B cell (primary cell): ENCODE results near the gene STEAP4. TPM values are rescaled to one million over a fixed set of nuclear protein-coding genes. Genes with fewer than 3 reads are reported as not detected.

Source experiments
- ATAC-seq: fragments of 200-7000 bp; cut with Tn5 transposase; one replicate; pipeline ENCODE4 v1.10.0; 2021; ENCODE audit warnings: low read depth, mild to moderate bottlenecking, moderate number of reproducible peaks, moderate library complexity
- CTCF ChIA-PET: fragments of 350-600 bp; sonication (Branson Sonifier 250); formaldehyde crosslinking; loops from one replicate; lab custom pipeline; 2021; ENCODE audit warnings: antibody characterized with exemption, inconsistent platforms; lab: Charles Lee
- POLR2A ChIA-PET: fragments of 350-600 bp; sonication (Branson Sonifier 250); formaldehyde crosslinking; loops from one replicate; lab custom pipeline; 2021; ENCODE audit warnings: antibody characterized with exemption; lab: Charles Lee
- DNase-seq: peaks from one replicate; pipeline ENCODE4 v3.0.0; 2013
- H2AFZ ChIP-seq: 2 replicates; pipeline ENCODE4 v1.6.1; 2012; ENCODE audit warnings: mild to moderate bottlenecking, low read depth, low read length; ENCODE audit not compliant: insufficient read depth, poor library complexity, severe bottlenecking
- H3K27ac ChIP-seq, 2 donors: 1 replicate in 1 of 2; 2 replicates in 1 of 2; pipeline ENCODE4 v1.5.1; 2012 to 2013; ENCODE audit warnings: low read length in 2 of 2, mild to moderate bottlenecking in 2 of 2, moderate library complexity in 1 of 2
- H3K27me3 ChIP-seq, 4 experiments: fragments of 200-600 bp in 1 of 4; sonication (generic) in 1 of 4; replicated peaks in 1 of 4; 1 replicate in 2 of 4; 2 replicates in 2 of 4; pipeline versions ENCODE4 v1.6.1 to v1.7.0; 2013 to 2016; ENCODE audit warnings: low read length in 3 of 4, mild to moderate bottlenecking in 2 of 4, mixed read lengths in 1 of 4, moderate library complexity in 1 of 4; ENCODE audit not compliant: insufficient read depth in 4 of 4, control insufficient read depth in 3 of 4; ENCODE audit errors: control extremely low read depth in 1 of 4
- H3K36me3 ChIP-seq, 2 experiments: replicated peaks in 1 of 2; 1 replicate in 1 of 2; 2 replicates in 1 of 2; pipeline versions ENCODE4 v1.6.1 to v1.7.1; 2013; ENCODE audit warnings: low read length in 1 of 2; ENCODE audit not compliant: insufficient read depth in 2 of 2, control insufficient read depth in 1 of 2; ENCODE audit errors: control extremely low read depth in 1 of 2, extremely low read depth in 1 of 2
- H3K4me1 ChIP-seq, 2 donors: fragments of 200-600 bp in 1 of 2; sonication (generic) in 1 of 2; 1 replicate in 1 of 2; 2 replicates in 1 of 2; pipeline versions ENCODE4 v1.5.1 to v1.6.1; 2013 to 2017; ENCODE audit warnings: low read length in 2 of 2; ENCODE audit not compliant: control insufficient read depth in 2 of 2, insufficient read depth in 2 of 2
- H3K4me2 ChIP-seq: replicated peaks from 2 replicates; pipeline ENCODE3; 2012; ENCODE audit warnings: mild to moderate bottlenecking, low read depth, low read length; ENCODE audit not compliant: poor library complexity, severe bottlenecking
- H3K4me3 ChIP-seq, 5 experiments: fragments of 200-600 bp in 1 of 5; sonication (generic) in 1 of 5; 1 replicate in 3 of 5; 2 replicates in 2 of 5; pipeline versions ENCODE4 v1.5.1 to v1.7.0; 2011 to 2016; ENCODE audit warnings: low read length in 4 of 5, mild to moderate bottlenecking in 4 of 5, low read depth in 2 of 5, control low read depth in 1 of 5, moderate library complexity in 1 of 5; ENCODE audit not compliant: insufficient read depth in 1 of 5; ENCODE audit errors: control extremely low read depth in 1 of 5, extremely low read depth in 1 of 5
- H3K79me2 ChIP-seq: fragments of 200-600 bp; sonication (generic); one replicate; pipeline ENCODE4 v1.6.0; 2016; ENCODE audit warnings: low read length; ENCODE audit not compliant: control insufficient read depth, insufficient read depth
- H3K9ac ChIP-seq: fragments of 200-600 bp; sonication (generic); 2 replicates; pipeline ENCODE4 v1.6.1; 2017; ENCODE audit warnings: mild to moderate bottlenecking, low read length, moderate library complexity
- H3K9me3 ChIP-seq, 3 donors: one replicate each; pipeline versions ENCODE4 v1.6.1 to v1.7.1; 2013; ENCODE audit warnings: low read length in 2 of 3; ENCODE audit not compliant: control insufficient read depth in 2 of 3, insufficient read depth in 1 of 3; ENCODE audit errors: control extremely low read depth in 1 of 3
- H4K20me1 ChIP-seq: 2 replicates; pipeline ENCODE4 v1.6.0; 2012; ENCODE audit warnings: mild to moderate bottlenecking, low read length; ENCODE audit not compliant: insufficient read depth, control insufficient read depth, poor library complexity, severe bottlenecking
- H3K27ac Mint-ChIP-seq: one replicate; pipeline ENCODE4 v1.8.0; 2021; ENCODE audit warnings: mixed read lengths
- H3K27me3 Mint-ChIP-seq: one replicate; pipeline ENCODE4 v1.8.0; 2021; ENCODE audit warnings: mixed read lengths
- H3K4me1 Mint-ChIP-seq: one replicate; pipeline ENCODE4 v1.8.0; 2021; ENCODE audit warnings: mixed read lengths
- H3K4me3 Mint-ChIP-seq: one replicate; pipeline ENCODE4 v1.8.0; 2021; ENCODE audit warnings: mixed read lengths
- H3K9me3 Mint-ChIP-seq: one replicate; pipeline ENCODE4 v1.8.0; 2022; ENCODE audit warnings: mixed read lengths; ENCODE audit not compliant: insufficient read depth
- CTCF ChIP-seq: fragments of 200-600 bp; IDR thresholded peaks from one replicate; pipeline ENCODE4 v1.8.0; 2022; ENCODE audit warnings: antibody characterized with exemption, mild to moderate bottlenecking
- EZH2 ChIP-seq: IDR thresholded peaks from 2 replicates; pipeline ENCODE4 v1.6.1; 2012; ENCODE audit warnings: borderline replicate concordance, low read depth, mild to moderate bottlenecking, moderate library complexity, low read length; ENCODE audit not compliant: insufficient read depth, poor library complexity, severe bottlenecking
- WGBS: methylation state at CpG from one replicate; pipeline ENCODE4 v1.1.5; 2013; ENCODE audit warnings: missing lambda C conversion rate; ENCODE audit not compliant: insufficient coverage; 5-methylcytosine and 5-hydroxymethylcytosine counted together
- intact Hi-C: fragments of 100-400 bp; cut with micrococcal nuclease; formaldehyde crosslinking; loops from one replicate; pipeline ENCODE4 v1.10.0; 2022
- polyA plus RNA-seq: library from polyadenylated mRNA; depleted of rRNA; stranded (reverse); fragments of >200 nt; gene quantifications from 2 replicates; pipeline ENCODE4 v1.2.3, GENCODE V29; 2012
- total RNA-seq, 2 donors: library from RNA; stranded (reverse); fragments of 120-200 nt in 1 of 2; gene quantifications; 1 replicate in 1 of 2; 2 replicates in 1 of 2; pipeline versions ENCODE4 v1.2.3 to v1.2.4, GENCODE V29; 2013 to 2022

Gene STEAP4
- total and polyA plus RNA-seq, 2 donors (not counting 1 experiment from before 2014, with no cell fraction given), result 0.04 TPM; not detected in 1

GRCh38 chr7:88307823-88308222 is 1.1 kb upstream of the STEAP4 start:
- H3K27me3 Mint-ChIP-seq, result peaks cover 30% of the 10 kb centered on the region
- TF ChIP-seq EZH2 (no peak), CTCF (no peak)
- no peak overlapping the region for H3K9ac ChIP-seq
- ATAC-seq (no peak), DNase-seq (no peak)
- no peak overlapping the region for H3K27ac Mint-ChIP-seq
- no peaks in the 10 kb centered on the region for H3K36me3 ChIP-seq
- intact Hi-C loops, result no loop called here
- no peaks in the 10 kb centered on the region for H3K79me2 ChIP-seq
- H3K9me3 Mint-ChIP-seq, result no peaks in the 10 kb centered on the region
- ChIA-PET POLR2A (no interaction called here), CTCF (no interaction called here)
- no peak overlapping the region for H3K4me3 ChIP-seq
- peaks cover 2% of the 10 kb centered on the region for H3K4me1 Mint-ChIP-seq
- no peaks in the 10 kb centered on the region for H3K9me3 ChIP-seq
- no peaks in the 10 kb centered on the region for H3K4me1 ChIP-seq
- H3K27ac ChIP-seq, result no peak overlapping the region
- H2AFZ ChIP-seq, result no peak overlapping the region
- no peak overlapping the region for H3K4me3 Mint-ChIP-seq
- H3K27me3 ChIP-seq, result peaks cover 0 to 14% (median 5%) of the 10 kb centered on the region in 4 experiments
- H4K20me1 ChIP-seq, result no peaks in the 10 kb centered on the region
- H3K4me2 ChIP-seq, result no peak overlapping the region
- no CpG with 5 or more reads among the region's 3 CpGs for WGBS

DNA sequence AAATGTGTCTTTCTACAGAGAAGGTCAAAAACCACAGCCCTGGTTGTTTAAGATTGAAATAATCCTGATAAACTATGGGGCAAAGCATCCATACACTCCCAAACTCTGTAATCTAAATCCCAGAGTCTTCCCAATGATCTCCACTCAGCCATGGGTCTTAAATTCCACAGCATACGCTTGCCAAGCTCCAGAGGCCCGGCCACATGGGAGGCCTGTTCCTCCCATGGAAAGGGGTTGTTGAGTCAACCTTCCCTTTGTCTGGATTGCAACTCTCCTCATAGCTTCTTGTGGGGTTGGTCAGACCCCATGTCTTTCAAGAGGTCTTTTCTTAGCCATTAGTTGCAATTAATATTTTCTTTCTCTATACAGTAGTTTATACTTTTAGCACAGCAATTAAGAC is 718 bp upstream of the STEAP4 start:
- Histone ChIP-seq H3K4me2 (no peak overlapping the region), H3K4me1 (no peaks in the 10 kb centered on the region), H4K20me1 (no peaks in the 10 kb centered on the region), H3K4me3 (no peak overlapping the region), H3K9ac (no peak overlapping the region), H3K79me2 (no peaks in the 10 kb centered on the region), H3K9me3 (no peaks in the 10 kb centered on the region), H3K27ac (no peak overlapping the region), H2AFZ (no peak overlapping the region), H3K36me3 (no peaks in the 10 kb centered on the region), H3K27me3 (peaks cover 0 to 14% (median 5%) of the 10 kb centered on the region in 4 experiments)
- Mint-ChIP-seq H3K4me3 (no peak overlapping the region), H3K27ac (no peak overlapping the region), H3K9me3 (no peaks in the 10 kb centered on the region), H3K4me1 (peaks cover 2% of the 10 kb centered on the region), H3K27me3 (peaks cover 30% of the 10 kb centered on the region)
- 100% methylated on average over 2 of the region's 2 CpGs for WGBS
- DNase-seq (no peak), ATAC-seq (no peak)
- intact Hi-C loops, result no loop called here
- POLR2A ChIA-PET, result no interaction called here
- no peak for TF ChIP-seq CTCF
- TF ChIP-seq EZH2, result no peak
- CTCF ChIA-PET, result no interaction called here
